GM13976 (cell line): Measurements from ENCODE around the gene RHOBTB1.

Experiments
- DNase-seq: peaks from one replicate; pipeline ENCODE4 v3.0.0; 2012; ENCODE audit warnings: low spot score
- CTCF ChIP-seq: IDR thresholded peaks from 2 replicates; pipeline ENCODE4 v1.5.1; 2012; ENCODE audit warnings: borderline replicate concordance, mild to moderate bottlenecking; ENCODE audit not compliant: insufficient read depth; ENCODE audit errors: extremely low read depth, missing control alignments, control extremely low read depth
- in situ Hi-C: fragments of 300-500 bp; cut with MboI; formaldehyde crosslinking; loops from one replicate; pipeline ENCODE4 v1.12.0; 2022; ENCODE audit warnings: low sequenced_read_pairs, mixed read lengths, inconsistent platforms; ENCODE audit not compliant: unreplicated experiment

The RHOBTB1 gene

GRCh38 chr10:60893231-60893630, 50.8 kb downstream of the RHOBTB1 start:
- TF ChIP-seq CTCF, result no peak
- no peak for DNase-seq
- in situ Hi-C loops, result no loop called here

GRCh38 chr10:60892571-60892970, 51.4 kb downstream of the RHOBTB1 start:
- in situ Hi-C loops, result no loop called here
- no peak for DNase-seq
- no peak for TF ChIP-seq CTCF

GRCh38 chr10:60890811-60891210, 53.2 kb downstream of the RHOBTB1 start:
- no peak for DNase-seq
- in situ Hi-C loops, result no loop called here
- no peak for TF ChIP-seq CTCF

GRCh38 chr10:60883187-60883586, 60.8 kb downstream of the RHOBTB1 start:
- peak; percentile 19 for TF ChIP-seq CTCF
- in situ Hi-C loops, result no loop called here

GRCh38 chr10:60878224-60878623, 65.8 kb downstream of the RHOBTB1 start:
- no peak for TF ChIP-seq CTCF
- in situ Hi-C loops, result no loop called here
- no peak for DNase-seq

More at GRCh38 chr10:60883187-60883586, 60.8 kb downstream of the RHOBTB1 start:
- DNase-seq, result peak; percentile 32

- in situ Hi-C loops, result no loop called here
- DNase-seq, result no peak
- no peak for TF ChIP-seq CTCF
Observed at GRCh38 chr10:60877777-60878120, 66.2 kb downstream of the RHOBTB1 start.

GRCh38 chr10:60877061-60877776, 66.8 kb downstream of the RHOBTB1 start:
- no peak for DNase-seq
- in situ Hi-C loops, result no loop called here
- TF ChIP-seq CTCF, result no peak
